PFSK-1 (cell line): ENCODE measurements around the gene ATP8A1.

Experiments used
- POLR2AphosphoS5 ChIP-seq: IDR thresholded peaks from 2 replicates; pipeline ENCODE4 v1.6.1; 2012; ENCODE audit warnings: low read depth, mild to moderate bottlenecking, control low read depth, low read length, moderate library complexity
- REST ChIP-seq, 2 experiments: IDR thresholded peaks; 2 replicates each; pipeline versions ENCODE4 v1.6.1 to v1.8.0; 2011 to 2012; ENCODE audit warnings: low read depth in 2 of 2, low read length in 2 of 2, control low read depth in 1 of 2, inconsistent platforms in 1 of 2, mild to moderate bottlenecking in 1 of 2, moderate library complexity in 1 of 2; ENCODE audit not compliant: insufficient read depth in 1 of 2
- SIN3A ChIP-seq: IDR thresholded peaks from 2 replicates; pipeline ENCODE4 v1.6.1; 2012; ENCODE audit warnings: mild to moderate bottlenecking, low read length, moderate library complexity, borderline replicate concordance; ENCODE audit not compliant: insufficient read depth
- TAF1 ChIP-seq: IDR thresholded peaks from 2 replicates; pipeline ENCODE4 v1.6.1; 2012; ENCODE audit warnings: low read length, control low read depth, borderline replicate concordance; ENCODE audit not compliant: insufficient read depth

- TF ChIP-seq POLR2AphosphoS5, result no peak
- TF ChIP-seq TAF1, result no peak
- TF ChIP-seq REST (IDR thresholded peaks at IDR 0.05; ENCODE audit: insufficient read depth in 1 of 2, low read depth in 2 of 2, low read length in 2 of 2), result no peak
- TF ChIP-seq SIN3A, result no peak
These were observed 51.6 kb downstream of the ATP8A1 start for GRCh38 chr4:42605264-42605663.
